ENCODE data around the gene ANKDD1B. TPM values are rescaled to one million over a fixed set of nuclear protein-coding genes. Genes with fewer than 3 reads are reported as not detected.

Gene ANKDD1B
- total and polyA plus RNA-seq, 2 experiments from 2014 or later = 0.15 TPM; not detected in 1

DNA sequence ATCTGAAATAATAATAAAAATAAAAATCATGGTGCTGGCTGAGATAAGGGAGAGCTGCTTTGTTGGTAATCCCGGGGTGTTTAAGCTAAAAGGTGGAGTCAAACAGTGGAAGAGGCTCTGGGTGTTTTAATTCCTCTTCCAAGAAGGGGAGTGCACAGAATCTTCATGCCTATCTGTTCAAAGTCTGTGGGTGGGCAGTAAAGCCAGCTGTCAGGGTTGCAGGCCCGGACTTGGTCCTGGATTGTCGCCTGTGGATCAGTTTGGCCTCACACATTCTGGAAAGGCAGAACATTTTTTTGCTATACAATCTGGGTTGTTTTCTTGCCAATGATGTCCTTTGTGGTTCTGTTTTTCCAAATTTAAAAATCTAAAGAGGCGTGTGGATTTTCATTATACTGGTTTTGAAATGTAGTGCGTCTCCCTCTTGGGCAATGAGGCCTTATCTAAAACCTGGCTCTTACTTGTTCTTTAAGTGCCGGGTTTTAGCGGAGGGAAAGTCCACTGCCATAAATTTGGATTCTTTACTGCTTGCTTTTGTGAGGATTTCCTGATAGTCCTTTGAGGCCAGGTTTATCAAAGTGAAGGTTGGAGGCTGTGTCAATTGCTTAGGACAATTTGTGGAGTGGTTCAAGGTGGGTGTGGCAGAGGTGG, 5.8 kb downstream of the ANKDD1B start:
- Histone ChIP-seq H3K27ac (no peak overlapping the region), H3K4me2 (ENCODE audit: unreplicated experiment) (no peak overlapping the region), H3K9ac (no peak overlapping the region), H3K36me3 (ENCODE audit: low read depth) (no peaks in the 10 kb centered on the region), H3F3A (ENCODE audit: insufficient read depth) (no peaks in the 10 kb centered on the region), H4K20me1 (ENCODE audit: insufficient read depth) (no peaks in the 10 kb centered on the region), H3K9me3 (ENCODE audit: low read depth) (no peaks in the 10 kb centered on the region), H3K9me2 (ENCODE audit: insufficient read depth) (no peaks in the 10 kb centered on the region), H3K79me2 (ENCODE audit: insufficient read depth) (no peaks in the 10 kb centered on the region), H3K4me1 (ENCODE audit: insufficient read depth) (no peaks in the 10 kb centered on the region), H3K27me3 (replicated peaks; ENCODE audit: insufficient read depth) (no peaks in the 10 kb centered on the region), H3K4me3 (no peak overlapping the region), H2AFZ (no peak overlapping the region)
- DNase-seq = no peak
- no peak for TF ChIP-seq EZH2 (IDR thresholded peaks at IDR 0.05; ENCODE audit: insufficient read depth, poor library complexity, severe bottlenecking)
- no peak for TF ChIP-seq EZH2phosphoT487 (IDR thresholded peaks at IDR 0.05; ENCODE audit: insufficient read depth, low read depth)
- in situ Hi-C loops (cut with MboI) = no loop called here
- WGBS, 2 experiments (ENCODE audit: low coverage in 1 of 2, low lambda C conversion rate in 2 of 2, missing lambda C conversion rate in 2 of 2) = 84 to 87% methylated on average over 7 of the region's 7 CpGs

GRCh38 chr5:75617736-75618352, 6.6 kb downstream of the ANKDD1B start:
- H3K4me2 ChIP-seq (ENCODE audit: unreplicated experiment) = no peak overlapping the region
- H3K9ac ChIP-seq = no peak overlapping the region
- no peaks in the 10 kb centered on the region for H4K20me1 ChIP-seq (ENCODE audit: insufficient read depth)
- H3K9me3 ChIP-seq (ENCODE audit: low read depth) = no peaks in the 10 kb centered on the region
- H3K4me3 ChIP-seq = no peak overlapping the region
- no peak for DNase-seq
- H3K4me1 ChIP-seq (ENCODE audit: insufficient read depth) = no peaks in the 10 kb centered on the region
- H3K9me2 ChIP-seq (ENCODE audit: insufficient read depth) = no peaks in the 10 kb centered on the region
- H3K79me2 ChIP-seq (ENCODE audit: insufficient read depth) = no peaks in the 10 kb centered on the region
- H3K27me3 ChIP-seq (replicated peaks; ENCODE audit: insufficient read depth) = no peaks in the 10 kb centered on the region
- WGBS, 2 experiments (ENCODE audit: low coverage in 1 of 2, low lambda C conversion rate in 2 of 2, missing lambda C conversion rate in 2 of 2) = 90 to 93% methylated on average over 5 of the region's 5 CpGs
- no peak overlapping the region for H3K27ac ChIP-seq
- no peaks in the 10 kb centered on the region for H3K36me3 ChIP-seq (ENCODE audit: low read depth)
- in situ Hi-C loops (cut with MboI) = no loop called here
- no peak overlapping the region for H2AFZ ChIP-seq
- H3F3A ChIP-seq (ENCODE audit: insufficient read depth) = no peaks in the 10 kb centered on the region
- TF ChIP-seq EZH2phosphoT487 (IDR thresholded peaks at IDR 0.05; ENCODE audit: insufficient read depth, low read depth) (no peak), EZH2 (IDR thresholded peaks at IDR 0.05; ENCODE audit: insufficient read depth, poor library complexity, severe bottlenecking) (no peak)

DNA sequence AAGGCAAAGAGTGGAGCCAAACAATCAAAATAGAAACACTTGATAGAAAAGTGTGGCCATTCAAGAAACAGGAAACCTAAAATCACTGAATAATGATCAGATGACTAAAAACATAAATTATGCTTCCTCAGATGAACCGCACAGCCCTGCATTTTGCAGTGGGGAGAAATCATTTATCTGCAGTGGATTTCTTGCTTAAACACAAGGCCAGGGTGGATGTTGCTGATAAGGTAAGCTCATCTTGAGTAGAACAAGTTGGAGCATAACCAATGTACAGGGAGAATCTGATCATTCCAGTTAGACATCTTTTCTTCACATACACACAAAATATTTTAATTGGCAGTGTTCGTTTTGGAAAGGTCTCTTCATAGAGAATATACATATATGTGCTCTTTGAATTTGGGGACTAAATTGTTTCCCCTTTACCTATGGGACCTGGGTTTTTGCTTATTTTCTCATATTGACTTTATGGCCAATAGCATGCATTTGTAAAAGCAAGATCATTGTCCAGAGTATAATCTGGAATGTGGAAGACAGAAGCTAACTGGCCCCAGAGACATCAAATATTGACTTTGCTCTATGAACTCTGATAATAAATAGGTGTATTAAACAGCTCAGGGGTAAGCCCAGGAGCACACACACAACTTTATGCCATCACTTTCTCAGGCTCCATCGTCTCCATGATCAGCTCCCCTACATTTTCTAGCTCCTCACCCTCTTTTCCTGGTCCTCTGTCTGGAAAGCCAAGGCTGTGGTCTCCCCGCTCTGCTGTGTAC, 9.1 kb downstream of the ANKDD1B start:
- Histone ChIP-seq H4K20me1 (ENCODE audit: insufficient read depth) (no peaks in the 10 kb centered on the region), H3K4me2 (ENCODE audit: unreplicated experiment) (no peak overlapping the region), H3K4me1 (ENCODE audit: insufficient read depth) (peaks cover 6% of the 10 kb centered on the region; the same call in 1 of the 2 replicates), H3K9me2 (ENCODE audit: insufficient read depth) (no peaks in the 10 kb centered on the region), H3K9ac (no peak overlapping the region), H2AFZ (no peak overlapping the region), H3K9me3 (ENCODE audit: low read depth) (no peaks in the 10 kb centered on the region), H3K79me2 (ENCODE audit: insufficient read depth) (no peaks in the 10 kb centered on the region), H3K36me3 (ENCODE audit: low read depth) (no peaks in the 10 kb centered on the region), H3F3A (ENCODE audit: insufficient read depth) (no peaks in the 10 kb centered on the region), H3K4me3 (no peak overlapping the region), H3K27me3 (replicated peaks; ENCODE audit: insufficient read depth) (no peaks in the 10 kb centered on the region), H3K27ac (no peak overlapping the region)
- 73 to 77% methylated on average over 4 of the region's 4 CpGs for WGBS, 2 experiments (ENCODE audit: low coverage in 1 of 2, low lambda C conversion rate in 2 of 2, missing lambda C conversion rate in 2 of 2)
- DNase-seq = no peak
- TF ChIP-seq EZH2 (IDR thresholded peaks at IDR 0.05; ENCODE audit: insufficient read depth, poor library complexity, severe bottlenecking) (no peak), EZH2phosphoT487 (IDR thresholded peaks at IDR 0.05; ENCODE audit: insufficient read depth, low read depth) (no peak)
- in situ Hi-C loops (cut with MboI) = no loop called here

DNA sequence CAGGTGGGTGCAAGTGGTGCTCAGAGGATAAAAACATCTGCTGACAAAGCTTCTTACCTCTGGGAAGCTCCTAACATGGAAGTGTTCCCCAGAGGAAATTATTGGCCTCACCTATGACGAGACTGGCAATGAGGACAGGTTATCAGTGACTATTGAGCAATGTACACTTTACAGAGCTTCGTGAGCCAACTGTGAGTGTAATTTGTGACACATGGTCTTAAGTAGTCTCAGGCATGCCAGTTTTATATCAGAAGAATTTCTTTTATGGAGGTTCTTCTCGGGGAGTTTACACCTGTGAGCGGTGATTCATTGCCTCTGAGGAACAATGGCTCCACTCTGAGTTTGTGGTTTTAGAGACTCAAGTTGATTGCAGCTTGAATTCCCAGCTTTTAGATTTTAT, 11.3 kb downstream of the ANKDD1B start:
- H3K9me3 ChIP-seq (ENCODE audit: low read depth) = no peaks in the 10 kb centered on the region
- DNase-seq = no peak
- H3K9ac ChIP-seq = no peak overlapping the region
- H3K4me1 ChIP-seq (ENCODE audit: insufficient read depth) = peaks cover 6% of the 10 kb centered on the region; the same call in 1 of the 2 replicates
- H3F3A ChIP-seq (ENCODE audit: insufficient read depth) = no peaks in the 10 kb centered on the region
- TF ChIP-seq EZH2 (IDR thresholded peaks at IDR 0.05; ENCODE audit: insufficient read depth, poor library complexity, severe bottlenecking) (no peak), EZH2phosphoT487 (IDR thresholded peaks at IDR 0.05; ENCODE audit: insufficient read depth, low read depth) (no peak)
- no peaks in the 10 kb centered on the region for H3K36me3 ChIP-seq (ENCODE audit: low read depth)
- H4K20me1 ChIP-seq (ENCODE audit: insufficient read depth) = no peaks in the 10 kb centered on the region
- no peaks in the 10 kb centered on the region for H3K79me2 ChIP-seq (ENCODE audit: insufficient read depth)
- H3K27ac ChIP-seq = no peak overlapping the region
- H2AFZ ChIP-seq = no peak overlapping the region
- H3K27me3 ChIP-seq (replicated peaks; ENCODE audit: insufficient read depth) = no peaks in the 10 kb centered on the region
- H3K4me3 ChIP-seq = no peak overlapping the region
- H3K4me2 ChIP-seq (ENCODE audit: unreplicated experiment) = no peak overlapping the region
- in situ Hi-C loops (cut with MboI) = no loop called here
- no peaks in the 10 kb centered on the region for H3K9me2 ChIP-seq (ENCODE audit: insufficient read depth)
- 93 to 95% methylated on average over 4 of the region's 4 CpGs for WGBS, 2 experiments (ENCODE audit: low coverage in 1 of 2, low lambda C conversion rate in 2 of 2, missing lambda C conversion rate in 2 of 2)

Measured in GM23248 (cell line).